Kidney (tissue), 14 donors: ENCODE data around the gene TREML2. TPM values are rescaled to one million over a fixed set of nuclear protein-coding genes. Genes with fewer than 3 reads are reported as not detected.

ENCODE experiments used
- DNase-seq, 5 donors: peaks; one replicate each; pipeline ENCODE4 v3.0.0-alpha.2; 2013 to 2020
- FAIRE-seq: peaks from 2 replicates; lab custom pipeline; 2012; peaks lifted over from hg19 to GRCh38; lab: Jason Lieb, UNC
- H3K27ac ChIP-seq, 2 donors: one replicate each; pipeline ENCODE4 v1.7.0; 2013; ENCODE audit warnings: low read depth in 2 of 2, low read length in 2 of 2, inconsistent platforms in 1 of 2
- H3K27me3 ChIP-seq: one replicate; pipeline ENCODE4 v1.7.1; 2013; ENCODE audit warnings: low read length, inconsistent platforms; ENCODE audit not compliant: control insufficient read depth, insufficient read depth
- H3K36me3 ChIP-seq, 3 donors: one replicate each; pipeline versions ENCODE4 v1.7.0 to v1.7.1; 2013; ENCODE audit warnings: low read length in 3 of 3, control low read depth in 1 of 3, inconsistent platforms in 1 of 3; ENCODE audit not compliant: insufficient read depth in 3 of 3, control insufficient read depth in 2 of 3
- H3K4me1 ChIP-seq, 3 donors: one replicate each; pipeline versions ENCODE4 v1.7.0 to v1.7.1; 2013; ENCODE audit warnings: low read length in 3 of 3, inconsistent platforms in 1 of 3, low read depth in 1 of 3; ENCODE audit not compliant: control insufficient read depth in 2 of 3, insufficient read depth in 2 of 3
- H3K4me3 ChIP-seq, 3 donors: one replicate each; pipeline versions ENCODE4 v1.7.0 to v1.8.1; 2013; ENCODE audit warnings: low read length in 3 of 3, control low read depth in 1 of 3, inconsistent platforms in 1 of 3
- H3K9ac ChIP-seq, 3 donors: one replicate each; pipeline versions ENCODE4 v1.7.0 to v1.7.1; 2013; ENCODE audit warnings: low read length in 3 of 3, control low read depth in 1 of 3, inconsistent platforms in 1 of 3
- H3K9me3 ChIP-seq, 3 donors: one replicate each; pipeline versions ENCODE4 v1.7.0 to v1.7.1; 2013; ENCODE audit warnings: low read length in 3 of 3, control low read depth in 1 of 3, inconsistent platforms in 1 of 3; ENCODE audit not compliant: control insufficient read depth in 2 of 3, insufficient read depth in 1 of 3
- intact Hi-C: fragments of 100-400 bp; cut with DNase I; formaldehyde crosslinking; loops from one replicate; pipeline ENCODE4 v1.11.1; 2022
- polyA plus RNA-seq: library from polyadenylated mRNA; stranded (reverse); fragments of 350-450 nt; fragmentation: Illumina TruSeq; extraction: RNeasy Lipid Tissue Mini Kit (QIAGEN cat#74804); gene quantifications from one replicate; pipeline ENCODE4 v1.2.3, GENCODE V29; 2014; ENCODE audit warnings: low read depth, low replicate concordance; ENCODE audit not compliant: insufficient read depth
- total RNA-seq: library from RNA; stranded (reverse); fragmentation: NEBNext Ultra II Directional; extraction: Animal tissue kit (Norgen Biotek cat#: 25700); gene quantifications from one replicate; pipeline ENCODE4 v1.2.1, GENCODE V29; 2021
- TF ChIP-seq, protein P1 (sequence below): IDR thresholded peaks from 3 replicates; pipeline ENCODE4 v1.5.1; 2012; ENCODE audit warnings: mild to moderate bottlenecking, moderate library complexity, borderline replicate concordance; ENCODE audit not compliant: insufficient read depth; ENCODE audit errors: extremely low read depth
- donor health status: control.
- donor health status: control.
- donor health status: control.
- donor health status: control.
- donor health status: control.
- donor health status: DM: yes; HTN: yes; CAD: no.
- donor health status: Normal renal cell carcinoma (clear cell type).

Gene TREML2
- total and polyA plus RNA-seq, 2 donors from 2014 or later: 0.41 TPM; not detected in 1

DNA sequence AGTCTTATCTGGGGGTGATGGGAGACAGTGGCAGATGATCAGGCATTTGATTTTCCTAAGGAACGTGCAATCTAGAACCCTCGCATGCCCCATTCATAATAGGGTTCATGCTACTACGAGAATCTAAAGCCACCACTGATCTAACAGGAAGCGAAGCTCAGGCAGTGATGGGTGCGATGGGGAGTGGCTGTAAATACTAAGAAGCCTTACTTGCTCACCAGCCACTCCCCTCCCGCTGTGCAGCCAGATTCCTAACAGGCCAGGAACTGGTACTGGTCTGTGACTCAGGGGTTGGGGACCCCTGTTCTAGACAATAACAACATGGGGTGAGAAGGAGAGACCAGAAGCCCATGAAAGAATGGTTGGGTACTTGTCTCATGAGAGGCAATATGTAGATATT is 31.7 kb upstream of the TREML2 start:
- Histone ChIP-seq H3K9me3 (no peaks in the 10 kb centered on the region), H3K36me3 (no peaks in the 10 kb centered on the region), H3K27me3 (no peaks in the 10 kb centered on the region), H3K9ac (no peak overlapping the region), H3K27ac (no peak overlapping the region), H3K4me3 (no peak overlapping the region), H3K4me1 (no peaks in the 10 kb centered on the region)
- intact Hi-C loops: no loop called here
- TF ChIP-seq, protein P1, sequence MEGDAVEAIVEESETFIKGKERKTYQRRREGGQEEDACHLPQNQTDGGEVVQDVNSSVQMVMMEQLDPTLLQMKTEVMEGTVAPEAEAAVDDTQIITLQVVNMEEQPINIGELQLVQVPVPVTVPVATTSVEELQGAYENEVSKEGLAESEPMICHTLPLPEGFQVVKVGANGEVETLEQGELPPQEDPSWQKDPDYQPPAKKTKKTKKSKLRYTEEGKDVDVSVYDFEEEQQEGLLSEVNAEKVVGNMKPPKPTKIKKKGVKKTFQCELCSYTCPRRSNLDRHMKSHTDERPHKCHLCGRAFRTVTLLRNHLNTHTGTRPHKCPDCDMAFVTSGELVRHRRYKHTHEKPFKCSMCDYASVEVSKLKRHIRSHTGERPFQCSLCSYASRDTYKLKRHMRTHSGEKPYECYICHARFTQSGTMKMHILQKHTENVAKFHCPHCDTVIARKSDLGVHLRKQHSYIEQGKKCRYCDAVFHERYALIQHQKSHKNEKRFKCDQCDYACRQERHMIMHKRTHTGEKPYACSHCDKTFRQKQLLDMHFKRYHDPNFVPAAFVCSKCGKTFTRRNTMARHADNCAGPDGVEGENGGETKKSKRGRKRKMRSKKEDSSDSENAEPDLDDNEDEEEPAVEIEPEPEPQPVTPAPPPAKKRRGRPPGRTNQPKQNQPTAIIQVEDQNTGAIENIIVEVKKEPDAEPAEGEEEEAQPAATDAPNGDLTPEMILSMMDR: no peak
- DNase-seq (no peak), FAIRE-seq (no peak)

DNA sequence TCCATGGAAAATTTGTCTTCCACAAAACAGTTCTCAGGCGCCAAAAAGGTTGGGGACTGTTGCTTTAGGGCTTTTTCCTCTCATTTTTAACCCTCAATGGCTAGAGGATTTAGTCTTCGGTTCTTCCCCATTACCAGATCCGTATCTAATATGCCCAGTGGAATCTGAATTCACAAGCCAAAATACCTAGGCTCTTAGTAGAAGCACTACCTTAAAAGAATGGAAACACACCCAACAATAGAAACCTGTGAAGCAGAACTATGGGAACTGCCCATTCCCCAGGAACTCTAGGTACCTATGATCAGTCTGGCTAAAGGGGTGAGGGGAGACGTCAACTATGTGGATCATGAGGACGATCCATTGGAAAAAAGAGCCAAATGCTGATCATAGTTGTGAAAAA is 30.3 kb upstream of the TREML2 start:
- intact Hi-C loops: no loop called here
- Histone ChIP-seq H3K4me1 (no peaks in the 10 kb centered on the region), H3K9me3 (no peaks in the 10 kb centered on the region), H3K9ac (no peak overlapping the region), H3K4me3 (no peak overlapping the region), H3K36me3 (no peaks in the 10 kb centered on the region), H3K27ac (no peak overlapping the region), H3K27me3 (no peaks in the 10 kb centered on the region)
- TF ChIP-seq, protein P1: no peak
- no peak for DNase-seq
- FAIRE-seq: no peak

DNA sequence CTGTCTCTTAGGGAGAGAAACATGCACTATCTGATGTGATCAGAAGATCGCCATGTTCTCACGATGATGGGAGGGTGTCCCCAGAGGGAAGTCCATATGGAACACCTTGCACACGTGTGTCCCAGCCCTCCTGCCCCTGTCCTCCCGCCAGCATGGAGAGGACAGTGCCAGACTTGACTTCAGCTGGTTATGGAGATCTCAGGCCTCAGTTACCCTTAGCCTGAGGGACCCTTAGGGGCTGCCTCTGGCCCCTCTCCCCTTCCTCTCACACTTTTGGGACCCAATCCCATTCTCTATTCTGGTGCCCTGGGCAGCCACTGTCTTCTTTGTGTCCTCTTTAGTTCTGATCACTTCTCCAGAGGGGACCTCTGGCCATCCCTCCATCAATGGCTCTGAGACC is 28.8 kb upstream of the TREML2 start:
- H3K9me3 ChIP-seq: no peaks in the 10 kb centered on the region
- intact Hi-C loops: no loop called here
- TF ChIP-seq, protein P1: no peak
- no peak for FAIRE-seq
- no peaks in the 10 kb centered on the region for H3K27me3 ChIP-seq
- no peaks in the 10 kb centered on the region for H3K4me1 ChIP-seq
- no peak for DNase-seq
- no peak overlapping the region for H3K27ac ChIP-seq
- no peak overlapping the region for H3K9ac ChIP-seq
- no peak overlapping the region for H3K4me3 ChIP-seq
- no peaks in the 10 kb centered on the region for H3K36me3 ChIP-seq

DNA sequence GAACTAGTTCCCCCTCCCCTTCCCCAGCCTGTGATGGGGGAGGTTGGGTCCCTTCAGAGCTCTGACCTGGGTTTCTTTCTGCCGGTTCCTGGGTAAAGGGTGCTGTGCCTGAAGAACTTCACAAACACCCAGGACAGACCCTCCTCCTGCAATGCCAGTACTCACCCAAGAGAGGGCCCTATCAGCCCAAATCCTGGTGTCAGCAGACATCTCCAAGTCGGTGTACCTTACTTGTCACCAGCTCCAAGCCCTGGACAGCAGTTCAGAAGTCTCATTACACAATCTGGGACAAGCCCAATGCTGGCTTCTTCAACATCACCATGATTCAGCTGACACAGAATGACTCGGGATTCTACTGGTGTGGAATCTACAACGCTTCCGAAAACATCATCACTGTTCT is 27.7 kb upstream of the TREML2 start:
- intact Hi-C loops: no loop called here
- TF ChIP-seq, protein P1: no peak
- Histone ChIP-seq H3K4me1 (no peaks in the 10 kb centered on the region), H3K9me3 (no peaks in the 10 kb centered on the region), H3K27me3 (no peaks in the 10 kb centered on the region), H3K9ac (no peak overlapping the region), H3K27ac (no peak overlapping the region), H3K36me3 (no peaks in the 10 kb centered on the region), H3K4me3 (no peak overlapping the region)
- no peak for FAIRE-seq
- DNase-seq: no peak
